Activated T-cell treated with anti-CD3 and anti-CD28 coated beads for 48 hours (primary cell): ENCODE results near the gene SEPHS2.
"Not testable (repeated sequence)": the region's sequence is repeated elsewhere in the genome, so short reads cannot be mapped to it uniquely, and the experiment has no call there.

ENCODE experiments used
- DNase-seq: peaks from one replicate; pipeline ENCODE4 v3.0.0-alpha.2; 2020; ENCODE audit warnings: low read depth

The SEPHS2 gene

GRCh38 chr16:30470170-30470512 is 24.5 kb upstream of the SEPHS2 start:
- no peak for DNase-seq

- DNase-seq, result no peak
These were observed 18.4 kb upstream of the SEPHS2 start for GRCh38 chr16:30464078-30464477.

GRCh38 chr16:30461426-30461825 is 15.8 kb upstream of the SEPHS2 start:
- not testable (repeated sequence) for DNase-seq

- no peak for DNase-seq
These were observed 13.8 kb upstream of the SEPHS2 start for GRCh38 chr16:30459456-30459855.

- DNase-seq, result peak; percentile 88
These were observed 13.1 kb upstream of the SEPHS2 start for GRCh38 chr16:30458561-30459394.

GRCh38 chr16:30457743-30458560 is 12.3 kb upstream of the SEPHS2 start:
- no peak for DNase-seq

- DNase-seq, result no peak
These were observed 11.6 kb upstream of the SEPHS2 start for GRCh38 chr16:30457256-30457655.

GRCh38 chr16:30456302-30456701 is 10.6 kb upstream of the SEPHS2 start:
- no peak for DNase-seq

GRCh38 chr16:30452709-30453580 is 7.3 kb upstream of the SEPHS2 start:
- not testable (repeated sequence) for DNase-seq

- DNase-seq, result no peak
These were observed 3.4 kb upstream of the SEPHS2 start for GRCh38 chr16:30449116-30449435.

GRCh38 chr16:30447512-30448226 is 2.0 kb upstream of the SEPHS2 start:
- no peak for DNase-seq

- no peak for DNase-seq
These were observed 525 bp upstream of the SEPHS2 start for GRCh38 chr16:30446203-30446595.

GRCh38 chr16:30445149-30445407 is 596 bp downstream of the SEPHS2 start:
- DNase-seq, result no peak

- no peak for DNase-seq
These were observed 1.2 kb downstream of the SEPHS2 start for GRCh38 chr16:30444231-30445148.

GRCh38 chr16:30443631-30444030 is 2.0 kb downstream of the SEPHS2 start:
- no peak for DNase-seq

GRCh38 chr16:30439720-30440348 is 5.8 kb downstream of the SEPHS2 start:
- DNase-seq, result no peak

- DNase-seq, result no peak
These were observed 6.8 kb downstream of the SEPHS2 start for GRCh38 chr16:30438835-30439234.

- no peak for DNase-seq
These were observed 8.1 kb downstream of the SEPHS2 start for GRCh38 chr16:30437511-30438046.

GRCh38 chr16:30434852-30435251 is 10.8 kb downstream of the SEPHS2 start:
- DNase-seq, result peak; percentile 75

- no peak for DNase-seq
These were observed 15.2 kb downstream of the SEPHS2 start for GRCh38 chr16:30430428-30430970.
